Endothelial cell of umbilical vein (primary cell): ENCODE results near the gene EMC8. TPM values are rescaled to one million over a fixed set of nuclear protein-coding genes. Genes with fewer than 3 reads are reported as not detected.

Source experiments
- BruUV-seq: library from RNA; stranded (reverse); fragments of 400-500 nt; replicated peaks from 2 replicates; lab custom pipeline; 2021; lab: Mats Ljungman, UMichigan
- CTCF ChIA-PET: fragments of 300-600, 350-600 bp; sonication (Branson Sonifier 250); formaldehyde crosslinking; loops from one replicate; lab custom pipeline; 2021; ENCODE audit warnings: antibody characterized with exemption, inconsistent platforms; lab: Charles Lee
- POLR2A ChIA-PET: fragments of 300-600, 350-600 bp; sonication (Branson Sonifier 250); formaldehyde crosslinking; loops from one replicate; lab custom pipeline; 2021; ENCODE audit warnings: antibody characterized with exemption, inconsistent platforms; lab: Charles Lee
- DNase-seq: peaks from one replicate; pipeline ENCODE4 v3.0.0-alpha.2; 2011; ENCODE audit warnings: low read depth, low spot score
- FAIRE-seq: peaks from 2 replicates; lab custom pipeline; 2011; peaks lifted over from hg19 to GRCh38; lab: Jason Lieb, UNC
- H2AFZ ChIP-seq: 2 replicates; pipeline ENCODE4 v1.6.0; 2012; ENCODE audit warnings: low read depth, low read length, control low read depth, inconsistent platforms
- H3K27ac ChIP-seq: 2 replicates; pipeline ENCODE4 v1.5.1; 2011; ENCODE audit warnings: low read depth, mild to moderate bottlenecking, control low read depth, low read length, moderate library complexity; ENCODE audit not compliant: insufficient read depth
- H3K27me3 ChIP-seq, 2 experiments: 2 replicates each; pipeline versions ENCODE4 v1.6.0 to v1.6.1; 2011; ENCODE audit warnings: low read length in 2 of 2, mixed read lengths in 1 of 2; ENCODE audit not compliant: control insufficient read depth in 2 of 2, insufficient read depth in 2 of 2
- H3K36me3 ChIP-seq, 2 experiments: 2 replicates in 1 of 2; 3 replicates in 1 of 2; pipeline ENCODE4 v1.5.1; 2011; ENCODE audit warnings: low read length in 2 of 2, mild to moderate bottlenecking in 1 of 2, moderate library complexity in 1 of 2; ENCODE audit not compliant: control insufficient read depth in 2 of 2, insufficient read depth in 2 of 2; ENCODE audit errors: extremely low read depth in 1 of 2
- H3K4me1 ChIP-seq: 3 replicates; pipeline ENCODE4 v1.5.1; 2011; ENCODE audit warnings: mild to moderate bottlenecking, low read length; ENCODE audit not compliant: control insufficient read depth, insufficient read depth; ENCODE audit errors: extremely low read depth
- H3K4me2 ChIP-seq: 2 replicates; pipeline ENCODE4 v1.6.1; 2011; ENCODE audit warnings: low read length, control low read depth, mixed read lengths; ENCODE audit not compliant: insufficient read depth
- H3K4me3 ChIP-seq, 3 experiments: fragments of 200-600 bp in 1 of 3; sonication (generic), shearing (Covaris generic) in 1 of 3; replicated peaks in 1 of 3; 2 replicates each; pipeline ENCODE4 v1.5.1; 2011 to 2016; ENCODE audit warnings: control low read depth in 3 of 3, low read length in 3 of 3, mild to moderate bottlenecking in 2 of 3, inconsistent platforms in 1 of 3, low read depth in 1 of 3, moderate library complexity in 1 of 3; ENCODE audit not compliant: insufficient read depth in 1 of 3
- H3K79me2 ChIP-seq: 2 replicates; pipeline ENCODE4 v1.6.0; 2012; ENCODE audit warnings: low read length, inconsistent platforms; ENCODE audit not compliant: control insufficient read depth, insufficient read depth
- H3K9ac ChIP-seq: replicated peaks from 2 replicates; pipeline ENCODE3; 2011; ENCODE audit warnings: low read length, control low read depth; ENCODE audit not compliant: insufficient read depth; ENCODE audit errors: extremely low read depth
- H3K9me1 ChIP-seq: replicated peaks from 3 replicates; pipeline ENCODE4 v1.6.0; 2011; ENCODE audit warnings: mild to moderate bottlenecking, low read length; ENCODE audit not compliant: control insufficient read depth, insufficient read depth; ENCODE audit errors: extremely low read depth
- H3K9me3 ChIP-seq: replicated peaks from 2 replicates; pipeline ENCODE4 v1.5.1; 2012; ENCODE audit warnings: low read length, inconsistent platforms; ENCODE audit not compliant: control insufficient read depth, insufficient read depth
- H4K20me1 ChIP-seq: replicated peaks from 2 replicates; pipeline ENCODE3; 2011; ENCODE audit warnings: mild to moderate bottlenecking, low read length; ENCODE audit not compliant: control insufficient read depth, insufficient read depth; ENCODE audit errors: extremely low read depth
- CTCF ChIP-seq, 2 donors: IDR thresholded peaks; 1 replicate in 1 of 2; 2 replicates in 1 of 2; pipeline ENCODE4 v1.5.1; 2011; ENCODE audit warnings: low read length in 2 of 2, mild to moderate bottlenecking in 2 of 2, moderate library complexity in 2 of 2, control low read depth in 1 of 2, inconsistent platforms in 1 of 2, low read depth in 1 of 2; ENCODE audit not compliant: insufficient read depth in 1 of 2; ENCODE audit errors: extremely low read depth in 1 of 2
- EZH2 ChIP-seq: IDR thresholded peaks from 2 replicates; pipeline ENCODE4 v1.6.1; 2012; ENCODE audit warnings: borderline replicate concordance, low read depth, mild to moderate bottlenecking, moderate library complexity, low read length, inconsistent platforms; ENCODE audit not compliant: severe bottlenecking
- FOS ChIP-seq: IDR thresholded peaks from 2 replicates; pipeline ENCODE4 v1.6.1; 2011; ENCODE audit warnings: mild to moderate bottlenecking, low read length, moderate library complexity, borderline replicate concordance; ENCODE audit not compliant: insufficient read depth
- JUN ChIP-seq: IDR thresholded peaks from 2 replicates; pipeline ENCODE4 v1.6.1; 2011; ENCODE audit warnings: borderline replicate concordance, low read depth; ENCODE audit not compliant: insufficient read length, insufficient read depth
- POLR2AphosphoS5 ChIP-seq: IDR thresholded peaks from 2 replicates; pipeline ENCODE4 v1.6.1; 2012; ENCODE audit warnings: low read depth, mild to moderate bottlenecking, control low read depth, low read length, moderate library complexity; ENCODE audit not compliant: insufficient read depth
- dilution Hi-C: fragments of 300-500 bp; cut with MboI; formaldehyde crosslinking; loops from one replicate; pipeline ENCODE4 v1.15.0; 2019; ENCODE audit warnings: low sequenced_read_pairs; ENCODE audit not compliant: extremely low pct_ligation_motif_present
- intact Hi-C: fragments of 100-400 bp; cut with micrococcal nuclease; formaldehyde crosslinking; loops from one replicate; pipeline ENCODE4 v1.10.0; 2022
- polyA plus RNA-seq, 4 experiments: library from polyadenylated mRNA; depleted of rRNA in 3 of 4; stranded (reverse) in 3 of 4; unstranded in 1 of 4; fragments of >200 nt; gene quantifications; 2 replicates each; pipeline versions ENCODE4 v1.2.1 to v1.2.3, GENCODE V29; 2011 to 2012; ENCODE audit warnings: missing spikeins in 1 of 4
- total RNA-seq: library from RNA; stranded (reverse); gene quantifications from 2 replicates; pipeline ENCODE4 v1.2.3, GENCODE V29; 2021

The EMC8 gene
- total and polyA plus RNA-seq, 2 donors (not counting 3 experiments of a cell fraction or from before 2014, with no cell fraction given), result 51.2 to 59.6 TPM

GRCh38 chr16:85816159-85816558 lies 16.8 kb upstream of the EMC8 start:
- no peak overlapping the region for H2AFZ ChIP-seq
- H4K20me1 ChIP-seq, result no peaks in the 10 kb centered on the region
- H3K27ac ChIP-seq, result no peak overlapping the region
- no peaks in the 10 kb centered on the region for H3K79me2 ChIP-seq
- dilution Hi-C loops, result no loop called here
- no peaks in the 10 kb centered on the region for H3K36me3 ChIP-seq
- H3K9me1 ChIP-seq, result no peaks in the 10 kb centered on the region
- H3K4me1 ChIP-seq, result no peaks in the 10 kb centered on the region
- TF ChIP-seq POLR2AphosphoS5, result no peak
- TF ChIP-seq JUN, result no peak
- TF ChIP-seq EZH2, result no peak
- no peak for TF ChIP-seq CTCF (IDR thresholded peaks at IDR 0.05; ENCODE audit: extremely low read depth in 1 of 2, insufficient read depth in 1 of 2, low read depth in 1 of 2, low read length in 2 of 2)
- TF ChIP-seq FOS, result no peak
- no peak overlapping the region for H3K9ac ChIP-seq
- intact Hi-C loops, result no loop called here
- ChIA-PET POLR2A (no interaction called here), CTCF (interaction anchor here (0.7 to 1.8 kb wide), 3 partner anchors 171 to 200 kb away, joined by 3 to 6 read pairs (median 5); no protein-coding TSS in a partner anchor)
- FAIRE-seq, result no peak
- peaks cover 15 to 20% of the 10 kb centered on the region in 2 experiments for H3K27me3 ChIP-seq
- H3K4me3 ChIP-seq, result no peak overlapping the region
- DNase-seq, result no peak
- no TSS peak for BruUV-seq
- H3K9me3 ChIP-seq, result no peaks in the 10 kb centered on the region
- H3K4me2 ChIP-seq, result no peak overlapping the region
